Esophagus mucosa (tissue), 1 donor: Measurements from ENCODE around the gene MYEOV. TPM values are rescaled to one million over a fixed set of nuclear protein-coding genes. Genes with fewer than 3 reads are reported as not detected.
A peak's percentile ranks its signal among the peaks of the same experiment; 100 is the strongest.

Experiments
- ATAC-seq: fragments of 200-7000 bp; cut with Tn5 transposase; one replicate; pipeline ENCODE4 v1.9.1; 2020
- total RNA-seq: library from RNA; stranded (reverse); gene quantifications from one replicate; pipeline ENCODE4 v1.2.4, GENCODE V29; 2023
- donor health status: DM: yes; HTN: yes; CAD: no.

MYEOV gene
- total RNA-seq, 1 donor from 2014 or later = 4.7 TPM

DNA sequence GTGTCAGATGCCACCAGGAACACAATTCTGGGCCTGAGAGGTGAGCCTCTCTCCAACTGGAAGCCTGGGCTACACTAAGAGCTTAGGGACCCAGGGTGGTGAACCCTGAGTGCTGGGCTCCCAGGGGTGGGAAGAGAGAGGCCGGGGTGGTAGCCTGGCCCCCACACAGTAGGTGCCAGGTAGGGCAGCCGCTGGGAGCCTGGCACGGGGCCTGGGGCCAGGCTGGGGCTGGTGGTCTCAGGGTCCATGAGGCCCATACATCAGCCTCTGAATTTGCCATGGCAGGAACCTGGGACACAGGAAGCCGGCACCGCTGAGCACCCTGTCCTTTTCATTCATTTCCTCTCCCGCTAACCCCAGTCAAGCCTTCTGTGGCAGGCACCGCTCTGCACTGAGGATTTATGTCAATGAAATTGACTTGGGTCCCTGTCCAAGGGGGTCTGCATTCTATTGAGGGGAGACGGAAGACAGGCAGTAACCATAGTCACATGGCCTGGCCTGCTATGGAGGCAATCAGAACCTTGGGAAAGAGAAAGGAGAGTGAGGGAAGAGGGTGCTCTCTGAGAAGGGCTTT lies 8.6 kb downstream of the MYEOV start:
- no peak for ATAC-seq

DNA sequence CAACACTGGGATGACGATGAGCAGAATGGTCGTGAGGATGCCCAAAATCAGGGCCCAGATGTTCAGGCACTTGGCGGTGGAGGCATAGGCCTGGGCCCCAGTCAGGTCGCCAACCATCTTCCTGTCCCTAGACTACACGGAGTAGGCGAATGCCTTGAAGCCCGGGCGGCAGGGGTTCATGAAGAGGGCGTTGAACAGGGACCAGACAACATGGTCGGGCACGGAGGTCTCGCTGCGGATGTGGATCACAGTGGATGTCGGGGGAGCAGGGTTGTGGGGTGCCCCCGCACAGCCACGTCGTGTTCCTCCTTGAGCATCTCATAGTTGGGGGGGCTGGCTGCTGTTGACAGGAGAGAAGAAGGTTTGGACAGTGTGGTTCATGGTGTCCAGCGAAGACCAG lies 9.5 kb downstream of the MYEOV start:
- ATAC-seq = no peak

DNA sequence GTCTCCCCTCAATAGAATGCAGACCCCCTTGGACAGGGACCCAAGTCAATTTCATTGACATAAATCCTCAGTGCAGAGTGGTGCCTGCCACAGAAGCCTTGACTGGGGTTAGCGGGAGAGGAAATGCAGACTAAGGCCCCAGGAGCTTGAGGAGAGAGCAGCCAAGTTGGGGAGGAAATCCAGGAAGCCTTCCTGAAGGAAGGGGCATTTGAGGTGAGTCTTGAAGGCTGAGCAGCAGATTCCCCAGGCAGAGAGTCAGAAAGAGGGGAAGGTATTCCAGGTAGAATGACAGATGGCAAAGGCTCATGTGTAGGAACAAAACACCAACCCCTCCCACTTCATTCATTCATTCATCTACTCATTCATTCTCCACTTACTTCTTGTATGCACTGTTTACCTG lies 10.3 kb downstream of the MYEOV start:
- no peak for ATAC-seq

DNA sequence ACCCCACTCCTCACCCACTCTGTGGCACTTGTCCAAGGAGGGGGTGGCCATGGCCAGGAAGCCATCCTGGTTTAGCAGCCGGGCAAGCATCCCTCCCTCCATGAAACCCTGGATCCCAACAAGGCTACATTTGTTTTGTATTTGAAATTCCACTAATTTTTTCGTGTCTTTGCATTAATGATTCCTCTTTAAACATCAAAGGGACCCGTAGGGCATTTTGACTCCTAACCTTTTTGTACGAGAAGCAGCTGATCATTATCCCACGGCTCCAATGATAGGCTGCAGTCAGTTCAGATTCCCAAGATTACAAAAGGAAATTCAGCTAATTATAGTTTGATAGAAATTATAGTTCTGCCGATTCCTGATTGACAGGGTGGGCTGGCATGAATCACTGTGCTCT lies 10.7 kb downstream of the MYEOV start:
- no peak for ATAC-seq

DNA sequence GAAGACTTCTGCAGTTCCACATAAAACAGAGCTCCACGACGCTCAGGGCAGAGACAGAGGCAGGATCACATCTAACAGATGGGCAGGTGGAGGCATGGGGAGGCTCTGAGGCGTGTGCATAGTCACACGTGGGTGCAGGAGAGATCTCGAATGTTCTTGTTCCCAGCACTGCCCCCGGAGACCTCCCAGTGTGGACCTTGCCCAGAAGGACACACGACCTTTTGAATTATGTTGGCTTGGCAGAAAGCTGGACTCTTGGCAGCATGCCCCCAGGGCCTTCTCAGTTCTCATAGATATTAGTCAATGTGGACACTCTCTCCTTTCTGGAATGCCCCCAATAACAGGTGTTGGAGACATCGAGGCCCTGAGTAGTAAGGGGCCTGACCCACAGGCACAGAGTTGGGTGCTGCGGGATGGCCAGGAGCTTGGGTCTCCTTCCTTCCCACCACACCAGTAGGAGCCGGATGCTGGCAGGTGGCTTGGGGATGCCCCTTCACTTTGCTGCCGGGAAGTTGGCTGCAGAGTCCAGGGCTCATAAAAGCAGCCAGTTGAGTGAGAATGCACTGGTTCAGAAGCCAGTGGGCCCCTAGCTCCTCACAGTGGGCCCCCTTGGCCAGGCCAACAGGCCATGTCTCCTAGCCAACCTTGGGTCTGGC lies 12.1 kb downstream of the MYEOV start:
- ATAC-seq = no peak

DNA sequence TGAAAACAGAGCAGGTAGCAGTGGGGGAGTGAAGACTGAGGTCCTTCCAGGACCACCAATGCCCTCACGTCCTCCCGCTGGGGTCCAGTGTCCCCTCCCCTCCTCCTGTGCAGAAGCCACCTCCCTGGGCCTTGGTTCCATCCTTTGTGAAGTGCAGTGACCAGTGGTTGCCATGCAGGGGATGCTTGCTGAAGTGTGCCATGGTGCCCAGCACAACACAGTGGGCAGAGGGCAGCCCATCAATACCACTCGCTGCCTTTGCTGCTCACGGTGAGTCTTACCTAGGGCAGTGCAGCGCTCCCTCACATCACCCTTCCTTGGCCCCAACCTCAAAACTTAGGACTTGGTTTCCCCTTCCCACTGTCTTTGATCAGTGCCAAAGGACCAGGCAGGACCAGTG lies 12.9 kb downstream of the MYEOV start:
- no peak for ATAC-seq

DNA sequence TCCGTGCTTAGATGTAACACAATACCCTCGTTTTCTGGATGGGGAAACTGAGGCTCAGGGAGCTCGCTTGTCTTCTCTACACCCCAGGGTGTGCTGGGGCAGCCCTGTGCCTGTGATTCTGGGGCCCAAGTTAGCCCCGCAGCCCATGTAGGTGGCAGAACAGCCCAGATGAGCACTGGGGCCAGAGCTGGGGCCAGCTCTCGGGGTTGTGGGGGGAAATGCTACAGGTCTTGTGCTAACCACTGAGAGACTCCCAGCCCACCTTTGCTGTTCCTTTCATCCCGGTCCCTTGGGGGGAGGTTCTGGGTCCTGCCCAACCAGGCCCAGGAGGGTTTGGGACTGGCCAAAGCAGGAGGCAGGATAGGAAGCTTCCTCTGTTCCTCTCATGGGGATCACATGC lies 13.5 kb downstream of the MYEOV start:
- no peak for ATAC-seq

DNA sequence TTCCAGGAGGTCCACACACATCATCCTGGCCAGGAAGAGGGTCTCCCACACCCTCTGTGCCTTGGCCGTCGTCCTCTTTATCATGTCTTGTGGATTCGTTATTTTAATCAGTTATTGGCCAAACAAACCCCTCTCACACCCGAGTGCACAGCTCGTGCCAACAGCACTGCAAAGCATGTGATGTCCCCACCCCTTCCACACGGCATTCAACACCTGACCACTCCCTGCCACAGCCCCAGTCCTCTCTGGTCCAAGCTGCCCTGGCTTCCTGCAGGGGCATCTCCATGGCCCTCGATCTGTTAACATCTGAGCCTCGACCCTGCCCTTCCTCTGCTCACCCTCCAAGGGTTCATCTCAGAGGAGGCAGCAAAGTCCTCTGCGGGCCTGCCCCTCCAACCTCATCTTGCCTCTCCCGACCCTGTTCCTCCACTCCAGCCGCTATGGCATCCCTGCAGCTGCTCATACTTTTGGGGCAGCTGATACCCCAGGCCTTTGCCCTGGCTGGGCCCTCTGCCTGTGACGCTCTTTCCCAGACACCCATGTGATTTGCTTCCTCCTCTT lies 14.0 kb downstream of the MYEOV start:
- ATAC-seq = no peak

DNA sequence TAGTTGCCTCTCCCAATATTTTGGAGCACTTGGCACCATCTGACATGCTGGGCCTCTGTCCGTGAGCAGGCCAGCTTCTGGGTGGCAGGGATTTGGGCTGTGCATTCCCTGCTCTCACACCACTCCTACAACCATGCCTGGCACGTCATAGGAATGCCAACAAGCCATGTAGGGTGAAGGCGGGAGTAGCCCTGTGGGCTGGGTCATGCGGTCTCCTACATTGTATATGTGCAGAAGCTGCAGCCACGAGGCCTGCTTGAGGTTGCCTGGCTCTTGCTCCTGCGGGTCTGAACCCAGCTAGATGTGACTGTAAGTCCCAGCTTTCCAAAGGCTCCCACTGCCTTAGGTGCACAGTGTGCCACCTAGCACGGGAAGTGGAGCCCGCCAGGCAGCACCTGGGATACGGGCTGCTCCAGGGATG lies 14.5 kb downstream of the MYEOV start:
- ATAC-seq = no peak

DNA sequence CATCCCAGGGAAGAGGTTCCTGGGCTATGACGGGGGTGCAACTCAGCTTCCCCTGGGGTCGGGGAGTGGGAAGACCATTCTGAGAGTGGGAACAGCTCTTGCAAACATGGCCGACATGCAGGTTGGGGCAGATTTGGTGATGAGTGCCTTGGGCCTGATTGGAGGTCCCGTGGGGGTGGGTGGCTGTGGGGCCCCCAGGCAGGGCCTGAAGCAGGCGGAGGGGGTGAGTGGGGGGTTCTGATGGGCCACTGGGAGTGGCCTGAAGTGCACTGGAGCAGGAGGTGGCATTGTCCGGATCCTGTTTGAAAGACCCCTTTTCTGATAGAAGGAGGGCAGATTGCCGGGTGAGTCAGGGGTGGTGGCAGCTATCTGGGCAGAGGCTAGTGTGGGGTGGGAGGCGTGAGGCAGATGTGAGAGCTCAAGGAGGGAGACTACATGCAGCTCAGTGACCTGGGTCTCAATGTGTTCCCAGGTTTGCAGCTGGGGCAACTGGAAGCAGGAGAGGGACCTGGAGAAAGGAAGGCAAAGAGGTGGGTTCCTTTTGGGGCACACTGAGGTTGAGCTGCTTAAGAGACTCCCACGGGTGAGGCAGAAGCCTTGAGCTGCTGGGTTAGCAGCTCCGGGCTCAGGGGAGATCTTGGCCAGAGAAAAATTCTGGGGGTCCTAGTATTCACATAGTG lies 15.1 kb downstream of the MYEOV start:
- no peak for ATAC-seq

DNA sequence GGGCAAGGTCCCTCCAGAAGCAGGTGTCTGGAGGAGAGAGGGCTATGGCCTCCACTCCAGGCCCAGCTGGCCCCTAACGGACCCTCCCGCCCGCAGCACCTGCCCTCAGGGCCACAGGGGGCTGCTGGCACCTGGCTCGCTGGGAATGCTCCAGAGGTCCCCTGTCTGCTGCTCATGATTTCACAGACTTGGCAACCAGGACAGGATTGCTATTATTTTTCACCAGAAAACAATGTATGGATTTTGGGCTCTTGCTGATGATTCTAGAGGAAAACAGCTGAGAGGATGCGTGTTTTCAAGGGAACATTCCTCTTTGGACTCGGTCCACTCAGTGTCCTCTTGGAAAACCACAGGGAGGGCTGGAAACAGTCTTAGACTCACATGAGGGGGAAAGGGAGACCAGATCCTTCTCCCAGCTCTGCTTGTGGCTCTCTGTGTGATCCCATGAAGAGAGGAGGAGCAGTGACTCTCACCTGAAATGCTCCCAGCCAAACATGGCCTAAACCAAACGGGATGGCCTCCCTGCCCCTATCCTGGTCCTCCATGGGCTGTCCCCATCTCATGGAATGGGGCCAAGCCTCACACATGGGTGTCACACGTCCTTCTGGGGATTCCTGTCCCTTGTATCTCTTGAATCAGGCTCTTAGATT lies 15.8 kb downstream of the MYEOV start:
- no peak for ATAC-seq

DNA sequence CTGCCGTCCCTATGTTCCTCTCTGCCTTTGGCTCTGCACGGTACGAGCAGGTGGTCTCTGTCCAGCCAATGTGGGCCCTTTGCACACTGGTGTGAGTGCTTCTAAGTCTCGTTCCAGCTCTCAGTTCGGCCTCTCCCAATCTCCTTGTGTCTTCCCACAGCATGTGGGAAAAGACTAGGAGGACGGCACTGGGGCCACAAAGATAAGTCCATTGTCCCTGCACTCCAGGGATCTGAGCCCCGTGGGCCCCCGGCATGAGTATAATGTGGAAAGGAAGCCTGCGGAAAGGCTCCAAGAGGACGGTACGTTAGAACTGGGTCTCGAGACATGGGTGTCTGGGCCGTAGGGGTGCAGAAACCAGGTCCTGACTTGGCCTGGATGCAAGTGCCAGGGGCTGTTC lies 16.4 kb downstream of the MYEOV start:
- no peak for ATAC-seq

DNA sequence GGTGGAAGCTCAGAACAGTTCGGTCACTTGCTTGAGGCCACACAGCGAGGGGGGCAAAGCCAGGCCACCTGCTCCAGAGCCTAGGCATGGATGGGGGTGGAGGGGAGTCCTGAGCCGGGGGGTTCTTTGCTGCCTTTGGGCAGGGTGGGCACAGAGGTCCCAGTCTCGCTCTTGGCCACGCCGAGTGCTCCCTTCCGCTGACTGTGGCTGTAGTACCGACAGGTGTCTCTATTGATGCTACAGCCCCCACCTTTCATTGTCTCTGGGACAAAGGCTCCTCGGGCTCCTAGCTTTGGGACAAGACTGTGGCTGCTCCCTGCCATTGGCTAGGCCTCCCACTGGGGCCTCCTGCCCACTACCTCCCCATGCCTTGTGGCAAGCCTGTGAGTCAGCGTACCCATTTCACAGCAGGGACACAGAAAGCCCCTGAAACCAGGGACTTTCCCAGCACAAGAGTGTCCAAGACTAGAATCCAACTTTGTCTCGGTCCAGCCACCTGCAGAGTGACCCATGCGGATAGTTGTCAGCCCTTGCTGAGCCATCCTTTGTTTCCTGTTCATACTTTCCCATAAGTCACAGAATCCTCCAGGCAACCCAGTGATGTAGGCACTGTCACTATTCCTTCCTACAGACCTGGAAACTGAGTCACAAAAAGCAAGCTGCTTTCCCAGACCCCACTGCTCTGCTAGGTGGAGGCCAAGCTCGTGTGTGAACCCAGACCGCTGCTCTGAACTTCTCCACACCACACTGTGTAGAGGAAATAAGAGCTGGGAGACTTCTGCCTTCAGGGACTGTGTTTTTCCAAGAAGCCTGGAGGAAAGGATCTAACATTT lies 17.2 kb downstream of the MYEOV start:
- no peak for ATAC-seq

DNA sequence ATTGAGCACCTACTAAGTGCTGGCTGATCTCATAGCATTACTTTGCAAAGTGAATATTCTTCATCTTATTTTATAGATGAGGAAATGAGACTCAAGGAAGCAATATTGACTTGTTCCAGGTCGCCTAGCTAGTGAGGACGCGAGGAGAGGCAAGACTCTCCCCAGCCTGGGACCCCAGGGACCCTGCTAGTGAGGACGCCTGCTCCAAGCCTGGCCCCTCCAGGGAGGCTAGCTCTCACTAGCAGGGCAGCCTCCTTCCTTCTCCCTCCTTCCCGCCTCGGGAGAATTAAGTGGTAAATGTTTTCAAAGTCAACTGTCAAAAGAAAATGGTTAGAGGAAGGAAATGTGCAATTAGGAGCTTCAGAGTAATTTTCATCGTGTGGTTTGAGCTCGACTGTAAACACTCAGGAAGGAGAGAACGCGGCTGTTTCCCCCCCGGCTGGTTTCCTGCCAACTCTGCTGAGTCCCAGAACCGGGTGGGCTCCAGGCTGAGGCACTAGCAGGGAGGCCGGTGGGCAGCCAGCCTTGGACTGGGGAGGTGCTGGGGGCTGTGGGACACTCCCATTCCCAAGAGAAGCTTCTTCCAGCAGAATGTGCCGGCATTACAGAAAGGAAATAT lies 17.9 kb downstream of the MYEOV start:
- no peak for ATAC-seq

DNA sequence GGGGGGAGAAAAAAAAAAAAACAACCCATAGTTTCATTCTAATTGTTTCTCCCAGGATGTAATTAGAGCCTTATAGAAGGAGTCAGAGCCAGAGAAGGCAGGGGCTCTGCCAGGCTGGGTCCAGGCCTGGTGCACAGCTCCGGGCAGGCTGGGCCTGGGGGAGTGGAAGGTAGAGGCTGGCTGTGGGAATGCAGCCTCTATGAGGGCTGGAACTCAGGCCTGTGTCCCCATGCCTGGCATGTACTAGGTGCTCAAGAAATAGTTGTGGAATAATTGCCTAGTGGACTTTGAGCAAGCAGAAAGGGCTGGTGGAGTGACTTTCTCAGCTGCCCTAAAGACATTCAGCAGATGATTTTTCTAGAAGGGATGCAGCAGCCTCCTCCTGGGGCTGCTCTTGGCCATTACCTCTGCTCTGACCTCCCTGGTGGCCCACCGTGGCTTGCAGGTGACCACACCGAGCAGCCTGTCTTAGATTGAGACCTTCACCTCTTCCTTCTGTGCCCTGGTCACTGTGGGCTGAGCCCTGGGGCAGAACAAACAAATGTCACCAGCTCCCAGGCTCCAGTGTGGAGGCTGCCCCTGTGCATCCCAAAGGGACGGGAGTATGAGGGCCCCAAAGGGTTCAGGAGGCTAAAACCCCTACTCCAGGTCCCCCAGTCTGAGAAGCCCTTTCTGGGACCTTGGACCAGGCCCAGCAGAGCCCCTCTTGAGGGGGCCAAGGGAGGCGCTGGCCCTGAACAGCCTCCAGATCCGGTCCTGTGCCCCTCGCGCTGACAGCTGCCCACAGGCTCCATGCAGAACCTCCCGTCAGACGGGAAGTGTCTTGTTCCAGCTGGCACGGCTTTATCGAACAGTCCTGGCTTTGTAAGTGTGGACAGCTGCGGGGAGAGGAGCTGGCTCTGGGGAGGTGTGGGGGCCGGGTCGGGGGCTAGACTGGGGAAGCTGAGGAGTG lies 18.8 kb downstream of the MYEOV start:
- no peak for ATAC-seq

DNA sequence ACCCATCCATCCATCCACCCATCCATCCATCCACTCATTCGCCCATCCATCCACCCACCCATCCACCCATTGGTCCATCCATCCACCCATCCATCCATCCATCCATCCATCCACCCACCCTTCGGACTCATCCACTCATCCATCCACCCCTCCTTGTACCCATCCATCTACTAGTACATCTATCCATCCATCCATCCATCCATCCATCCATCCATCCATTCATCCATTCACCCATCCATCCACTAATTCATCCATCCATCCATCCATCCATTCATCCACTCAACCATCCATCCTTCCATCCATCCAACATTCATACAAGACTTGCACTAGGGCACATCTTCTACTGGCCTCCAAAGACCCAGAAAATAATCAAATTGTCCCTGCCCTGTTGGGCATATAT lies 20.0 kb downstream of the MYEOV start:
- no peak for ATAC-seq

DNA sequence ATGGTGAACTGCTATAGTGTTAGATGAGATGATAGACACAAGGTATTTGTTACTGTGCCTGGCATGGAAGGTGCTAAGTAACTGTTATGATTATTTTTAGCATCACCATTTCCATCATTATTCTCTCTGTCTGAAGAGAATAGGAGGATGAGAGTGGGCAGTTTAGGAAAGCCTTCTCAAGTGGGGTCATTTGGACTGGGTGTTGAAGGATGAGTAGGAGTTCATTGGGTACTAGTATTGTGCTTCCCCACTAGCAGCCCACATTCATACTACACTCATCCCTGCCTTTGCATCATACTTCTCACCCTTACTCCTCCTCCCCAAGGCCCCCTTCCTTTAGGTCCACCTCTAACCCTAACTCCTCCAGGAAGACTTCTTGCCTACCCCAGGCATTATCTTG lies 20.6 kb downstream of the MYEOV start:
- ATAC-seq = no peak

DNA sequence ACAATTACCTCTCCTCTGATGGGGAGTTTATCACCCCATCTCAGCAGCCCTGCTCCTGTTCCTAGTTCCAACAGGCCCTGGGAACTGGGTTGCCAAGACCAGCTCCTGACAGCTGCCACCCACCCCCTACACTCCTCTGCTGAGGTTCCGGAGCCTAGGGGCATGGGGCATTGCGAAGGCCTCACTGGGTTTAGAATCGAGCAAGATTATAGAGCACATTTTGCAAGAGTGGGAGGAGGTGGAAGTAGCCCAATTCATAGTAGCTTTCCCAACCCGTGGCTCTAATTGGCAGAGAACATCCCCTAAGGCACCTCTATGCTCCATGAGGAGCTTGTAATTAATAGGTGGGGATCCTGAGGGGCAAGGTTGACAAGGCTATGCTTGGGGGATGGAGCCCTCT lies 23.0 kb downstream of the MYEOV start:
- ATAC-seq = peak; percentile 6

DNA sequence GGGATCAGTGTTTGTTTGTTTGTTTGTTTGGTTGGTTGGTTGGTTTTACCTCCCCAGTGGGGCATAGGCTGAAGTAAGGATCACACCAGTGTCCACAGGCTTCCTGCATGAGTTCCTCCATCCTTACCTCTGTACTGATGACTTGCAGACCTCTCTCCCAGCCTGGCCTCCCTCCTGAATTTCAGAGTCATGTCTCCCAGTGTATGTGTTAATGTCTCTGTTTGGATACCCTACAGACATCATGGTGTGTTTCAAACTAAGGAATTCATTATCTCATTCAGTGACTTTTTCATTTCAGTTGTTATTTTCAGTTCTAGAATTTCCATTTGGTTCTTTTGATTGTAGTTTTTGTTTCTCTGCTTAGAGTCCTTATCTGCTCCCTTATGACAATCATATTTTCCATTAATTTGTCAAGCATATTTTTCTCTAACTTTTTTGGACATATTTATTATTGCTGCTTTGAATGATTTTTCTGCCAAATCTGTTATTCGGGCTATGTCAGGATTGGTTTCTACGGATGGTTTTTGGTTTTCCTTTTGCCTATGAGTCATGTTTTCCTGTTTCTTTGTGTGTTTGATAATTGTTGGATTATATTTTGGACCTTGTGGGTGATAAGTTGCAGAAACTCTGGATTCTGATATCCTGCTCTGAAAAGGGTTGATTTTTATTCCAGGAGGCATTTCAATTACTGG lies 23.6 kb downstream of the MYEOV start:
- ATAC-seq = no peak

DNA sequence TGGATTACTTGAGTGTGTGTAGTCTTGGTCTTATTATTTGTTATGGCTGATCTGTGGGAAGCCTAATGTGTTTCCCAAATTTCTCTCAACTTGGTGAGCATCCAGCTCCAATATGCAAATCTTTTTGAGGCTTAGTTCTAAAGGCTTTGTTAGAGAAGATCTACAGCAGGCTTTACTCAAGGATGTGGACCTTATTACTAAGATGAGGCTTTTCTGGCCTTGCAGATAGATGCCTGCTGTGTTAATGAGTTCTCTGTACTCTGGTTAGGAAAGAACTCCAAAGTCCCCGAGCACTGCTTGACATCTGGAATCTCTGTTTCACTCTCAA lies 24.1 kb downstream of the MYEOV start:
- ATAC-seq = no peak
